ENCODE measurements around the gene TUBGCP5.

GRCh38 chr15:23072633-23073032 lies 33.3 kb upstream of the TUBGCP5 start:
- TF ChIP-seq CTCF (IDR thresholded peaks at IDR 0.05) (no peak), EP300 (IDR thresholded peaks at IDR 0.05) (no peak), POLR2AphosphoS5 (IDR thresholded peaks at IDR 0.05) (no peak)
